CD4-positive, alpha-beta T cell (primary cell): Measurements from ENCODE around the gene FKBP4. TPM values are rescaled to one million over a fixed set of nuclear protein-coding genes. Genes with fewer than 3 reads are reported as not detected.

Experiments
- ATAC-seq: fragments of 200-7000 bp; cut with Tn5 transposase; one replicate; pipeline ENCODE4 v1.10.0; 2022; ENCODE audit warnings: mild to moderate bottlenecking; ENCODE audit not compliant: poor library complexity
- CTCF ChIA-PET: fragments of 350-600 bp; sonication (Branson Sonifier 250); formaldehyde crosslinking; loops from one replicate; lab custom pipeline; 2021; ENCODE audit warnings: antibody characterized with exemption, inconsistent platforms; lab: Charles Lee
- POLR2A ChIA-PET: fragments of 350-600 bp; sonication (Branson Sonifier 250); formaldehyde crosslinking; loops from one replicate; lab custom pipeline; 2021; ENCODE audit warnings: antibody characterized with exemption, inconsistent platforms; lab: Charles Lee
- DNase-seq, 14 experiments: peaks; one replicate each; pipeline ENCODE4 v3.0.0-alpha.2; 2013 to 2020; ENCODE audit warnings: mixed read lengths in 2 of 14
- H3K27ac ChIP-seq, 2 donors: one replicate each; pipeline versions ENCODE4 v1.5.1 to v1.7.0; 2013; ENCODE audit warnings: low read length in 2 of 2, low read depth in 1 of 2, mild to moderate bottlenecking in 1 of 2
- H3K27me3 ChIP-seq, 2 experiments: 1 replicate in 1 of 2; 2 replicates in 1 of 2; pipeline versions ENCODE4 v1.6.1 to v1.7.0; 2013; ENCODE audit warnings: low read length in 2 of 2, control low read depth in 1 of 2, mild to moderate bottlenecking in 1 of 2, moderate library complexity in 1 of 2; ENCODE audit not compliant: insufficient read depth in 2 of 2, control insufficient read depth in 1 of 2
- H3K36me3 ChIP-seq: one replicate; pipeline ENCODE4 v1.6.1; 2013; ENCODE audit warnings: low read length, control low read depth; ENCODE audit not compliant: insufficient read depth
- H3K4me1 ChIP-seq: one replicate; pipeline ENCODE4 v1.6.1; 2013; ENCODE audit warnings: low read length, control low read depth; ENCODE audit not compliant: insufficient read depth
- H3K4me3 ChIP-seq: one replicate; pipeline ENCODE4 v1.5.1; 2013; ENCODE audit warnings: mild to moderate bottlenecking, low read length, moderate library complexity
- H3K9me3 ChIP-seq, 2 experiments: 1 replicate in 1 of 2; 2 replicates in 1 of 2; pipeline versions ENCODE4 v1.6.1 to v1.7.0; 2013; ENCODE audit warnings: low read length in 2 of 2, mild to moderate bottlenecking in 2 of 2, control low read depth in 1 of 2, moderate library complexity in 1 of 2; ENCODE audit not compliant: control insufficient read depth in 1 of 2, insufficient read depth in 1 of 2
- H3K27ac Mint-ChIP-seq: one replicate; pipeline ENCODE4 v1.8.0; 2020; ENCODE audit warnings: mixed read lengths
- H3K27me3 Mint-ChIP-seq: one replicate; pipeline ENCODE4 v1.8.0; 2021; ENCODE audit warnings: mixed read lengths
- H3K36me3 Mint-ChIP-seq: one replicate; pipeline ENCODE4 v1.8.0; 2021; ENCODE audit warnings: low read depth, mixed read lengths
- H3K4me1 Mint-ChIP-seq: one replicate; pipeline ENCODE4 v1.8.0; 2021; ENCODE audit warnings: low read depth, mixed read lengths
- H3K4me3 Mint-ChIP-seq: one replicate; pipeline ENCODE4 v1.8.0; 2020; ENCODE audit warnings: mild to moderate bottlenecking, mixed read lengths
- H3K9me3 Mint-ChIP-seq: one replicate; pipeline ENCODE4 v1.8.0; 2020; ENCODE audit warnings: mixed read lengths
- CTCF ChIP-seq: fragments of 200-600 bp; IDR thresholded peaks from one replicate; pipeline ENCODE4 v1.8.0; 2022; ENCODE audit warnings: antibody characterized with exemption, mild to moderate bottlenecking
- intact Hi-C, 2 experiments: fragments of 100-400 bp; cut with DNase I in 1 of 2; cut with micrococcal nuclease in 1 of 2; formaldehyde crosslinking; loops; one replicate each; pipeline versions ENCODE4 v1.15.1 to v1.9.0; 2023 to 2025; cut with DNase I, micrococcal nuclease
- total RNA-seq, 174 experiments: library from RNA in 2 of 174; stranded (reverse) in 2 of 174; gene quantifications; one replicate each; pipeline ENCODE4 v1.2.3 and lab custom pipeline; 2021 to 2026

FKBP4 gene
- total RNA-seq, 2 experiments from 2014 or later = 35.7 to 40.3 TPM

- H3K4me1 ChIP-seq = no peaks in the 10 kb centered on the region
- intact Hi-C loops = no loop called here
- H3K4me3 ChIP-seq = no peak overlapping the region
- DNase-seq = no peak
- no peaks in the 10 kb centered on the region for H3K9me3 Mint-ChIP-seq
- ChIA-PET CTCF (no interaction called here), POLR2A (no interaction called here)
- no peaks in the 10 kb centered on the region for H3K36me3 ChIP-seq
- no peaks in the 10 kb centered on the region for H3K27me3 Mint-ChIP-seq
- H3K9me3 ChIP-seq = peaks cover 0 to 4% of the 10 kb centered on the region in 2 experiments
- H3K27ac ChIP-seq = no peak overlapping the region
- H3K4me3 Mint-ChIP-seq = no peak overlapping the region
- no peak for ATAC-seq
- no peak overlapping the region for H3K27ac Mint-ChIP-seq
- H3K4me1 Mint-ChIP-seq = no peaks in the 10 kb centered on the region
- no peak for TF ChIP-seq CTCF
- no peaks in the 10 kb centered on the region for H3K36me3 Mint-ChIP-seq
- H3K27me3 ChIP-seq = no peaks in the 10 kb centered on the region
These were observed 21.4 kb upstream of the FKBP4 start for GRCh38 chr12:2773199-2773875.

DNA sequence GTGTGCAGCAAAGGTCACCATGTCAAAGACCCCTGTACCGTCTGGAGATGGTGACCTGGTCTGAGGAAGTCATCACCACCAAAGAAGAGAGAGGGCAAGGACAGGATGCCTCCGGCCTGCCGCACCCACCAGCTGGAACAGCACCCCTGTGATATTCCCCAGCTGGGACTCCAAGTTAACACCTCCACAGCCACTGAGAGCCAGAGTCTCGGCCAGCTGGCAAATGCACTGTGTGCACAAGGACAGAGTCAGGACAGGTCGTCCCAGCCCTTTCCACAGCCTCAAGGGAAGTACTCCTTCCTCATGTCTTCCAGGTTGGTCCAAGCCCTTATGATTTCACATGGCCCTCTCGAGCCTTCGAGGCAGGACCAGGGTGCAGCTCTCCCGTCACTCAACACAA, 19.3 kb upstream of the FKBP4 start:
- H3K9me3 Mint-ChIP-seq = no peaks in the 10 kb centered on the region
- TF ChIP-seq CTCF = no peak

DNA sequence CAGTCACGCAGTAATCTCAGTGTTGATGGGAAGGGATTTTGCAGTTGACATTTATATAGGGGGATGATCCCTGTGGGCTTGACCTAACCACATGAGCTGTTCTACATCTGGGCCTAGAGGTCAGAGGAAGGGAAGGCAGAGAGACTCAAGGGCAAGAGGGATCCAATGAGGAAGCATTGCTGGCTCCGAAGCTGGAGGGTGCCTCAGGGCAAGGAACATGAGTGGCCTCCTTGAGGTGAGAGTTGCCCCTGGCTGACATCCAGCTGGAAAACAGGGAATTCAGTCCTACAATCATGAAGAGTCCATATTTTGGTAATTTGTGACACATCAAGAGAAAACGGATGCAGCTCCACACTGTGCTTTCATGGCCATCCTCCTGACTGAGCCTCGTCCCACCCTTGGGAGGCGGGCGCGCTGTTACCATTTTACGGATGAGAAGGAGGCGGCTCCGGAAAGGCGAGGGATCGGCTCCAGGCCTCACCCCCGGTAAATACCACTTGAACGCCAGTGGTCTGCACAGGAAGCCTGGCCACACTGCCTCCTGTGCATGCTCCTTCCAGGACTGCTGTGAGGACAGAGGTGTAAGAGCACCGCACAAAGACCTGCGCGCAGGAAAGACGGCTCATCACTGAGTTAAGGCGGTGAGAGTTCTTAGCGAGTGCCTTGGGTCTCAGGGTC, 18.5 kb upstream of the FKBP4 start:
- TF ChIP-seq CTCF = no peak
- DNase-seq = no peak
- CTCF ChIA-PET = no interaction called here
- Histone ChIP-seq H3K36me3 (no peaks in the 10 kb centered on the region), H3K4me1 (no peaks in the 10 kb centered on the region), H3K4me3 (no peak overlapping the region), H3K27me3 (no peaks in the 10 kb centered on the region), H3K9me3 (no peaks in the 10 kb centered on the region), H3K27ac (no peak overlapping the region)
- H3K4me1 Mint-ChIP-seq = no peaks in the 10 kb centered on the region
- no peaks in the 10 kb centered on the region for H3K9me3 Mint-ChIP-seq
- no peak overlapping the region for H3K27ac Mint-ChIP-seq
- no peaks in the 10 kb centered on the region for H3K36me3 Mint-ChIP-seq
- no peaks in the 10 kb centered on the region for H3K27me3 Mint-ChIP-seq
- no peak for ATAC-seq
- intact Hi-C loops = no loop called here
- POLR2A ChIA-PET = no interaction called here
- H3K4me3 Mint-ChIP-seq = no peak overlapping the region

More for the DNA sequence above, 19.3 kb upstream of the FKBP4 start:
- H3K4me3 ChIP-seq = no peak overlapping the region
- intact Hi-C loops = no loop called here
- Mint-ChIP-seq H3K27me3 (no peaks in the 10 kb centered on the region), H3K4me1 (no peaks in the 10 kb centered on the region), H3K4me3 (no peak overlapping the region), H3K36me3 (no peaks in the 10 kb centered on the region), H3K27ac (no peak overlapping the region)
- ChIA-PET CTCF (no interaction called here), POLR2A (no interaction called here)
- no peak for ATAC-seq
- no peaks in the 10 kb centered on the region for H3K27me3 ChIP-seq
- H3K9me3 ChIP-seq = no peaks in the 10 kb centered on the region
- H3K4me1 ChIP-seq = no peaks in the 10 kb centered on the region
- DNase-seq = no peak
- no peak overlapping the region for H3K27ac ChIP-seq
- no peaks in the 10 kb centered on the region for H3K36me3 ChIP-seq
